NK-92 treated with Interleukin-12 subunit alpha and Interleukin-12 subunit beta, amount 100 ng/mL, for 24 hours (cell line): ENCODE measurements around the gene JMY.
"Not testable (repeated sequence)": the region's sequence is repeated elsewhere in the genome, so short reads cannot be mapped to it uniquely, and the experiment has no call there.

Experiments
- DNase-seq: peaks from one replicate; lab custom pipeline; 2025; lab: John Stamatoyannopoulos, UW

Gene JMY

DNA sequence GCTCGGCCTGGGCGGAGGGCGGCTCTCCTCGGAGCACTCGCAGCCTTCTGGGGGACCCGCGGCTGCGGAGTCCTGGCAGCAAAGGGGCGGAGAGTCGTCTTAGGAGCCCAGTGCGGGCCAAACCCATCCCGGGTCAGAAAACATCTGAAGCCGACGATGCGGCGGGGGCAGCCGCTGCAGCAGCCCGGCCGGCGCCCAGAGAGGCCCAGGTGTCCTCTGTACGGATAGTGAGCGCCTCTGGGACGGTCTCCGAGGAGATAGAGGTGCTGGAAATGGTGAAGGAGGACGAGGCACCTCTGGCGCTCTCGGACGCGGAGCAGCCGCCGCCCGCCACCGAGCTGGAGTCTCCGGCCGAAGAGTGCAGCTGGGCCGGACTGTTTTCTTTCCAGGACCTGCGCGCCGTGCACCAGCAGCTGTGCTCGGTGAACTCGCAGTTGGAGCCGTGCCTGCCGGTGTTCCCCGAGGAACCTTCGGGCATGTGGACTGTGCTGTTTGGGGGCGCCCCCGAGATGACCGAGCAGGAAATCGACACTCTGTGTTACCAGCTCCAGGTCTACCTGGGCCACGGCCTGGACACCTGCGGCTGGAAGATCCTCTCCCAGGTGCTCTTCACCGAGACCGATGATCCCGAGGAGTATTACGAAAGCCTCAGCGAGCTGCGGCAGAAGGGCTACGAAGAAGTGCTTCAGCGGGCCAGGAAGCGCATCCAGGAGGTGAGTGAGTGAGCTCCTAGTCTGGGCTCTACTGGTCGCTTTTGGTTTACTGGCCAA is 1.2 kb downstream of the JMY start:
- DNase-seq: peak; percentile 44

DNA sequence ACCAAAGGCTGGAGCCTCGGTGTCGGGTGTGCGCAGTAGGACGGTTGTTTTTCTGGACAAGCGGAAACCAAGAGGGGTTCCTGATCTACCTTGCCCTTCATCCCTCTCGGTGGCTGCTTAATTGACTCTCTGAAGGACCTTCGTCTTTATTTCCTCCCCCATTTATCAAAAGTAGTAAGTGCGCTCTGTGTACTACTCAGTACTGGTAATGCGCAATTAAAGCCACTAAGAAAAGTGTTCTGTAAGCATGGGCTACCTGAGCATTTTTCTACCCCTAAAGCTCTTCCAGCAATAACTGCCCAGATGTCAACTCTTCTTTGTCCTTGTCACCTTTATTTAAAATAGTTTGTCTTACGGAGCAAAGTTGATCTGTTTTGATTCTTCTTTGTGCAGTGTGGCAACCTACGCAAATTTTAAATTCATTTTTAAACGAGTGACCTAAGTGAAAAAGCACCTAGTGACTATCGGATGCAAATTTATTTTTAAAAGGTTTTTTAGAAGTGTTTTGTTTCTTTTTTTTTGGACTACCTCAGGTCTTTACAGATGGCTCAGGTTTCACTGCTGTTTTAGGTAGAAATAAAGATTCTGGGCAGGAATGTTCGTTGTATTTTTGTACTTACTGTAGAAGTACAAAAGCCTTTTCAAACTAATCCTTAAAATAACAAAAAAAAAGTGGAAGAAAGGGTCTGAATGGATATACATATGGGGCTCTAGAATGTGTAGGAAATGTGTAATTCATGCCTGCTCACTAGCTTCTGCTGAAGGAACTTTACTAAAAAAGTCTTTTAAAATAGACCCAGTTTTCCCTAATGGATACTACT is 2.0 kb downstream of the JMY start:
- DNase-seq: no peak

DNA sequence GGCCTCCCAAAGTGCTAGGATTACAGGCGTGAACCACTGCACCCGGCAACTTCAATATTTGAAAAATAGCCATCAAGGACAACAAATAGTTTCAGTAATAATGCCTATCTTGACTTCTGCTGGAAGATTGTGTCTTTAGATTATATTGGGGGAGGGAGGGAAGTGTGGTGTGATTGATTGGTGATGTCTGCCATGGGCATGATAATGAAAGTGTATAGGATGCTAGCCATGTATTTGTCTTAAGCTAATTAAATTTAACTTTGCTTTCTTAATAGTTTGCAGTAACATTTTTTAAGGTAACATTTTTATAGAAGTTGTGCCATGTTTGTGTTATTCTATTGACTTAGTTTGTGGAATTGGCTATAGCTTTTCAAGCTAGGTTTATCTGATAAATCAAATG is 4.6 kb downstream of the JMY start:
- DNase-seq: no peak

DNA sequence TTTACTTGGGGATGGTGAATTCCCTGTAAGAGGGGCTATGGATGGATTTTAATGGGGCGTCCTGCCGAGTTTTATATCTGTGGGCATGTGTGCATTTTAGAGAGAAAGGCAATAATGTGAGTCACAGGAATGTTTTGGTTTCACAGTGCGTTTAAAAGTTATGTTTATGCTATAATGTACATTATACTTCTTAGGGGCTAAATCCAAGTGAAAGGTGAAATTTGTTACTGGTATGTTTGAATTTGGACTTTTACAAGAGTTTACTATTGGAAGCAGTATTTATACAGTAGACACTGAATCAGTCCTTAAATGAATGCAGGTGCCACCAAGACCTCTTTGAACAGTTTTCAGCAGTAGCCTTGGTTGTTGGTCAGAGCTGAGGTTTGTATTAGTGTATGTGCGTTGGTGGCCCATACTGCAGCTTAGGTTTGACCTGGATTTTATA is 5.6 kb downstream of the JMY start:
- DNase-seq: no peak

DNA sequence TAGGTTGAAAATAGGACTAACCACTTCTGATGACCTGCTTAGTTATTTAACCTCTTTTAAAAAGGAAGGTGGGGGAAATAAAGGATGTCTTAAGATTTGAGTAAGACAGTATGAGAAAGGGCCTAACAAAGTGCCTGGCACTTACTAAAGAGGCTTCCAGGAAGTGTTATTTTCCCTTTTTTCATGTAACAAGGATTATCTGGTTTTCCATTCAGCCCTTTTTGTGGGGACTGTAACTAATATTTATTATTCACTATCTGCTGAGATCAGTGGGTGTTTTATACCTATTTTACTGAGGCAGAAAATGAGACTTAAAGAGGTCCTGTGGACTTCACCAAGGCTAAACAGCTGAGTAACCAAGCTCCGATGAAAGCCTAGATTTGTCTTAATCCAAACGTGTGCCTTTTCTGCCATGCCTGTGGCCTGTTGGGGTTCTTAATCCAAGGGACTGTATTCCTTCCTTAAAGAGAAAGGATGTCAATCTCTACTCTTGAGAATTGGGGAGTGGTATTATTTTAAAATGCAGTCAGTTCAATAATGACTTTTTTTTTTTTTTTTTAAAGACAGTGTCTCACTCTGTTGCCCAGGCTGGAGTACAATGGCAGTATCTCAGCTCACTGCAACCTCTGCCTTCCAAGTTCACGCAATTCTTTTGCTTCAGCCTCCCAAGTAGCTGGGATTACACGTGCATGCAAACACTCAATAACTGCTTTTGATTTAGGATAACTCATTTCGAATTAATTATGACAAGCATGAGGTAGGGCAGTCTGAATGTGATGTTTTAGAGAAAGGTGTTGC is 6.5 kb downstream of the JMY start:
- no peak for DNase-seq

DNA sequence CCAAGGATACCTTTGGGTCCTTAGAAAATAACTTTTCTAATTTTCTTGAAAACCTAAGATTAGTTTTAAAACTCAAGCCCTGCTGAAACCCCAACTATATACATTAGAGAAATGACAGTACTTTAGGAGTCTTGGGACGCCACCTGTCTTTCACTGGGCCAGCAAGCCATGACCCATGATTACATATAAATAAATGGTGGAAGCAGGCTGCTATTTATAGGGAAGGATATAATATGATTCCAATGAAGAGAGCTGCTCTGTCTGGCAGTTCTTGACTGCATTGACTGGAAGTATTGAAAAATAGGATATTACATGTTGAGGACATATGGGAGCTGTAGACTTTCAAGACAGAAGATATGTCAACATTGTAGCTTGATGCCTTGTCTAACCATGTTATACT is 7.3 kb downstream of the JMY start:
- DNase-seq: no peak

DNA sequence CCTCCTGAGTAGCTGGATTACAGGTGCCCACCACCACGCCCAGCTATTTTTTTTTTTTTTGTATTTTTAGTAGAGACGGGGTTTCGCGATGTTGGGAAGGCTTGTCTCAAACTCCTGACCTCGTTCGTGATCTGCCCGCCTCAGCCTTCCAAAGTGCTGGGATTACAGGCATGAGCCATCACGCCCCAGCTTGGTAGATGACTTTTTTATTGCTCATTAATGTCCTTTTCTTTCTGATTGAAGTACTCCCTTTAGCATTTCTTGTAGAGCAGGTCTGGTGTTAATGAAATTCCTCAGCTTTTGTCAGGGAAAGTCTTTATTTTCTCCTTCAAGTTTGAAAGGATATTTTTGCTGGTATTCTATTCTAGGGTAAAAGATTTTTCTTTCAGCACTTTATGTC is 18.1 kb downstream of the JMY start:
- DNase-seq: not testable (repeated sequence)

DNA sequence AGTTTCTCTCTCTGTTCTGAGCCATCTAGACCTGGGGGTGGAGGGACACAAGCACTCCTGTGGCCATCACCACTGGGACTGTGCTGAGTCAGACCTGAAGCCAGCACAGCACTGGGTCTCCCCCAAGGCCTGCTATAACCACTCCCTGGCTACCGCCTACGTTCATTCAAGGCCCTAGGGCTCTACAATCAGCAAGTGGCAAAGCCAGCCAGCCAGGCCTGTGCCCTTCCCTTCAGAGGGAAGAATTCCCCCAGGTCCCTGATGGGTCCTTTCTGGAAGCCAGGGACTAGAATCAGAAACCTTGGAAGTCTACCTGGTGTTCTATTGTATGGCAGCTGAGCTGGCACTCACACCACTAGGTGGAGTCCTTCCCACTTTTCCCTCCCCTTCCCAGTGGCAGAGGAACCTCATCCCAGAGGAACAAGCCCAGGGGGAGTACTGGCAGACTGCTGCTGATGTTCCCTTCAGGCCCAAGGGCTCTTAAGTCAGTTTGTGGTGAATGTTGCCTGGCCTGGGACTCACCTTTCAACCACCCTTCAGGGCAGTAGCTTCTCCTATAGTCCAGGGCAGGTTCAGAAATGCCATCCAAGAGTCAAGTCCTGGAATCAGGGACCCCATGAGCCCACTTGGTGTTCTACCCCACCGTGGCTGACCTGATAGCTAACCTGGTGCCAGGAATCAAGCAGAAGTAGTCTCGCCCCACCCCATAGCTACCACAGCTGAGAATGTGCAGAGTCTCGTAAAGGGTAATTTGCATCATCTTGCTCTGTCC is 20.0 kb downstream of the JMY start:
- DNase-seq: peak; percentile 3

DNA sequence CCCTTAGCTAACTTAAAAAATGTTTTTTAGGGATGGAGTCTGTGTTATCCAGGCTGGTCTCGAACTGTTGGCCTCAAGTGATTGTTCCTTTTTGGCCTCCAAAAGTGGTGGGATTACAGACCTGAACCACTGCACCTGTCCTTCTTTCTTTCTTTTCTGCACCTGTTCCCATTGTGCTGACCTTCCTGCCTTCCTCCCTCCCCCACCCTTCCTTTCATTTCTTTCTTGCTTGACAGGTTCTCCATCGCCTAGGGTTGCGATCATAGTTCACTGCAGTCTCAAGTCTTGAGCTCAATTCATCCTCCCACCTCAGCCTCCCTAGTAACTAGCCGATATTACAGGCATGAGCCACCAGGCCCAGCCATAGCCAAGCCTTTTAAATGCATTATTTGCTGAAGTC is 20.6 kb downstream of the JMY start:
- no peak for DNase-seq

DNA sequence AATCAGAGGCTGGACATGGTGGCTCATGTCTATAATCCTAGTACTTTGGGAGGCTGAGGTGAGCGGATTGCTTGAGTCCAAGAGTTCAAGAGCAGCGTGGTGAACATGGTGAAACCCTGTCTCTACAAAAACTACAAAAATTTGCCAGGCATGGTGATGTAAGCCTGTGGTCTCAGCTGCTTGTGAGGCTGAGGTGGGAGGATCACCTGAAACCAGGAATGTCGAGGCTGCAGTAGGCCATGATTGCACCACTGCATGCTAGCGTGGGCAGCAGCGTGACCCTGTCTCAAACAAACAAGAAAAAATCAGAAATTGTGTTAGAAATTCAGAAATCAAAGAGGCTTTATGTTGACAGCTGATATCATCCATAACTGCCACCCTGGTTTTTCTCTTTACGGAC is 21.4 kb downstream of the JMY start:
- DNase-seq: no peak

DNA sequence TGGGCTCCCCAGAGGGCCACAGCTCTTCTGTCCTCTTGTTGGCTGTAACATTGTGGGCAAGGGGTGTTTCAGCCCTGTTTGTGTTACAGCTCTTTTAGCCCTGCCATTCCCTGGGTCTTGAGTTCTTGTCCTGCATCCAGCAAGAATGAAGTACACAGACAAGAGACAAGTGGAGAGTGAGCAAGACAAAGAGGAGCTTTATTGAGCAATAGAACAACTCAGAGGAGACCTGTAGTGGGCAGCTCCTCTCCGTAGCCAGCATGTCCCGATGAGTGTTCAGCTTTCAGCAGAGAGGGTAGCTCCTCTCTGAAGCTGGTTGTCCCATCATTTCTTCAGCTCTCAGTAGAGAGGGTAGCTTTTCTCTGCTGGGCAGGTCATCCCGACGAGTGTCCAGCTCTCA is 22.9 kb downstream of the JMY start:
- no peak for DNase-seq

DNA sequence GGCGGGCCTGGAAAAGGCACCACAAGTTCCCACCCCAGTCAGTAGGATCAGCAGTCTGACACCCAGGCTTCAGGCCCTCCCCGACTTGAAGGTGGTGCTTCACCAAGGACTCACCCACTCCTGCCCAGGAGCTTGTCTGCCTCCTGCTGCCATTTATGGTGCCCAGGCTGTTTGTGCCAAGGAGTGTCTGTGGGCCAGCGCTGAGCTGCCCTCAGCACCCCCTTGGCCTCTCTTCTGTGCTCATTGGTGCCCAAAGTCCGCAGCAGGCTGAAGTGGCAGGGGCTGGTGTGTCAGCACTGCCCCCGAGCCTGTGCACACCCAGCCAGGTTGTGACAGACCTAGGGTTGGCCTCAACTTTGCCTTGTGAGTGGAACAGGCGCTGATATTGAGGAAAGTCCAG is 23.5 kb downstream of the JMY start:
- no peak for DNase-seq

DNA sequence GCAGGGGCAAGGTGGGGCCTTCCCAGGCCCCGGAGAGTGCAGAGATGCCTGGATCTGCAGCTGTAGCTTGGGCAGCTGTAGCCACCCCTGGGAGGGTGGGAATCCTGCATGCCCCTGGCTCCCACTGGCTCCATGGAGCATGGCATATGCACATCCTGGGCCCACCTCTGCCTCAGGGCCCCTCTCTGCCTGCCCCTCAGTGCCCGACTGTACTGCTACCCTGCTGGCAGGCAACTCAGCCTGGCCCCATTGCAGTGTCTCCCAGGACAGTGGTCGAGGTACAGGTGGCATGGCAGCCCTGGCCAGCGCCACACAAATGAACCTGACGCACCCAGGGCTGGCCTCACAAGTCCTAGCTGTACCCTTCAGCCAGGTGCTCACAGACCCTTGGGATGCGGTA is 23.9 kb downstream of the JMY start:
- DNase-seq: no peak

DNA sequence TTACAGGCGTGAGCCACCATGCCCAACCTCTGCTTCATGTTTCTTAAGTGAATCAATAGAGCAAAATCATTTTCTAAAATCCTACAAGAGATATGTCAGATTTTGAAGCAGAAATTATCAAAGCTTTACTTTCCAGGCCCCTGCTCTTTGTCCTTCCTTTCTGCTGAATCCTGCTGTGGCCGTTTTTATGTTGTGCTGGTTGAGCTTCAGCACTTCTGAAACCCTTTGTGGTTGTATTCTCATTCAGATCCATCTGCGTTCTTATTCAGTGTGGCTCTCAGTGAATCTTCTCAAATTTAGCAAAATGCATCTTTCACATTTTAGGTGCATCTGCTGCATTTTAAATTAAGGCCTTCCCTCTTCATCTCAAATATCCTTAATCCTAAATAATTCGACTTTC is 26.0 kb downstream of the JMY start:
- DNase-seq: no peak

DNA sequence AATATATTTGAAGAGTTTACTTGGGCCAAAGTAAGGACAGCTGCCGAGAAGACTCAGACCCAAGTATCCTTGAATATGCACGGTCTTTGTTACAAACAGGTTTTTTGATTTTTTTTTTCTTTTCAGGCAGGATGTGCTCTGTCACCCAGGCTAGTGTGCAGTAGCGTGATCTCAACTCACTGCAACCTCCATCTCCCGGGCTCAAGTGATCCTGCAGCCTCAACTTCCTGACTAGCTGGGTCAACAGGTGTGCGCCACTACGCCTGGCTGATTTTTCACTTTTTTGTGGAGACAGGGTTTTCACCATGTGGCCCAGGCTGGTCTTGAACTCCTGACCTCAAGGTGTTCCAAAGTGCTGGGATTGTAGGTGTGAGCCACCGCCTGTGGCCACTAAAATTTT is 27.4 kb downstream of the JMY start:
- DNase-seq: no peak

DNA sequence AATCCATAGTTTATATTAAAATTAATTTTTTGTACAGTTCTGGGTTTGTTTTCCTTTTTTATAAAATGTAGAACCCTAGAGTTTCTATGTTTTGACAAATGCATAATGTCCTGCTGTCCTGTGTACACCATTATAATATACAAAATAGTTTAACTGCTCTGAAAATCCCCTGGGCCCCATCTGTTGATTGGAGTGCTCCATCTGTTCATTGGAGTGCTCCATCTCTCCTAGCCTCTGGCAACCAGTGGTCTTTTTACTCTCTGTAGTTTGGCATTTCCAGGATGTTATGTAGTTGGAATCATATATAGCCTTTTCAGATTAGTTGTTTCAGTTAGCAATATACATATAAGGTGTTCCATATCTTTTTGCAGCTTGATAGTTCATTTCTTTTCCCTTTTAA is 31.2 kb downstream of the JMY start:
- DNase-seq: no peak

DNA sequence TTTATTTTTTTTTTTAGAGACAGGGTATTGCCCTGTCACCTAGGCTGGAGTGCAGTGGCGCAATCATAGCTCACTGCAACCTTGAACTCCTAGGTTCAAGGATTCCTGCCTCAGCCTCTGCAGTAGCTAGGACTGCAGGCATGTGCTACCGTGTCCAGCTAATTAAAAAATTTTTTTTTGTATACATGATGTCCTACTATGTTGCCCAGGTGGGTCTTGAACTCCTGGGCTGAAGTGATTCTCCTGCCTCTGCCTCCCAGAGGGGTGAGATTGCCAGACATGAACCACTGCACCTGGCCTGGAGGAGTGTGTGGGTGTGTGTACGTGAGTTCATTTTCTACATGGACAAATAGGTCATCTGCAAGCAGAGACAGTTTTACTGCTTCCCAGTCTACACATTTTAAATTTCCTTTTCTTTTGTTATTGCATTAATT is 33.8 kb downstream of the JMY start:
- no peak for DNase-seq

DNA sequence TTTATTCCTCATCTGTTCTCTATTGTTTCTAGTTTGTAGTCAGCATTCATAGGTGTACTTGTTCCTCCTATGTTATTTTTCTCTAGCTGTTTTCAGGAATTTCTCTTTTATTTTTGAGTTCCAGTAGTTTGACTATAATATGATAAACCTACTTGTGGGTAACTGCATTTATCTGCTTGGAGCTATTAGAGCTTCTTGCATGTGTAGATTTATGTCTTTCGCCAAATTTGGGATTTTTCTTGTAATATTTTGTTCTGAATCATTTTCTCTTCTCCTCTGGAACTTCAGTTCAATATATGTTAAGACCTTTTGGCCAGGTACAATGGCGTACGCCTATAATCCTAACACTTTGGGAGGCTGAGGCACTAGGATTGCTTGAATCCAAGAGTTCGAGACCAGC is 37.4 kb downstream of the JMY start:
- DNase-seq: no peak

DNA sequence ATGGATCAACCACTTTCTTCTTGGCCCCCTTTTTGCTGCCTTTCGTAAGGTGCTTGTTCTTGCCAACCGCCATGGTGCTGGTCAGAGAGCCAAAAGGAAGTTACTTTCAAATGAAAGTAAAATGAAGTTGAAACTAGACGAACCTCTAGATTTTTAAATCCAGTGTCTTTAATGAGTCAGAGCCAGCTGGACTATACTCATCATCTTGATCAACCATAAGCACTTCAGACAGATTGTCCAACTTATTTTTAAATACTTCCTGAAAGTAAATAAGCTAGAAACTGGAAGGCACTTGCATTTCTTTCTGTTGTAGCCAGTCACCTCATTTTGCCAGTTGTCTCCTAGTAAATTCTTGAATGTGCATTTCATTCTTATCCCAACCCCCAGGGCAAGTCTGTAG is 48.9 kb downstream of the JMY start:
- DNase-seq: no peak

DNA sequence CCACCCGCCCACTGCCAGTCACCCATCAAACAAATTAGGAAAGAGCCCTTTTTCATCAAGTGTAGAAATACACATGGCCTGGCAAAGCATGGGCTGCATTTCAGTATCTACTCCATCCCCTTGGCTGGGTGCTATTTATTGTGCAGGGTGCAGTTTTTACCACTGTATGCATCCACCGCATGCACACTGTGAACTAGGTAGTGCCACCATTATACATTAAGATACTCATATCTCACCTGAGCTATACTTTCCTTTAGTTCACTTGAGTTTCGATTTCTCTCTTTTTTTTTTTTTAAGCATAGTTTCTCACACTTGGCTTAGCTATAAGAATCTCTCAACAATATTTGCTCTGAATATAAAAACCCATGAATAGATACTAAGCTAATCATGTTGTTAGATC is 49.4 kb downstream of the JMY start:
- DNase-seq: no peak

DNA sequence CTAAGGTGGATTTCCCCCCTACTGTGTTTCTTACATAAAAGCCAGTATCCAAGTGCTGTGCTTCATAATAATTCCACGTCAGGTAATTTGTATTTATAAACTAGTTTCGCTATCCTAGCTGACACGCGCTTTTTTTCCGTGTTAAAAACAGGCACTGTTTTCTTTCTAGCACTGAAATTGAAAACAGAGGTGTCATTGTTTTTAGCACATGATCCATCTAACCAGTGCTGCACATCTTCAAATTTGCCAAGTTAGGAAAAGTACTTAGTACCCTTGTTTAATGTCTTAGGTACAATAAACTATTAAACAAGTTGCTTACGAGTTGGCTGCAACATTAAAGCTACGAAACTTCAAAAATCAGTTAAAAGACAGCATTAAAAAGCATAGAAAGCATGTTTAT is 49.9 kb downstream of the JMY start:
- no peak for DNase-seq

DNA sequence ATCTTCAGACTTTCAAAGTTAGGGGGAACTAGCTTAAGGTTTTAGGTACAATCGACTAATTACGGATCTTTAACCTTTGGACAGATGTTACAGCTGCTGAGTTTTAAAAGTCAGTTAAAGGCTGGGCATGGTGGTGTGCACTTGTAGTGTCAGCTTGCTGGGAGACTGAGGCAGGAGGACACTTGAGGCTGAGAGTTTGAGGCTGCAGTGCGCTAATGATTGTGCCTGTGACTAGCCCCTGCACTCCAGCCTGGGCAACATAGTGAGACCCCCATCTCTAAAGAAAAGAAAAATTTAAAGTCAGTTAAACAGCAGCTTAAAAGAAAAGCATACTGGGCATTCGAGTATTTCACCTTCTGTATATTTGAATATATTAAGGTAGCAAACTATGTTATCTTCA is 51.4 kb downstream of the JMY start:
- DNase-seq: no peak
